CD8-positive, alpha-beta memory T cell (primary cell): Measurements from ENCODE around the gene CIITA. TPM values are rescaled to one million over a fixed set of nuclear protein-coding genes. Genes with fewer than 3 reads are reported as not detected.

Experiments used
- CTCF ChIA-PET: fragments of 350-600 bp; sonication (Branson Sonifier 250); formaldehyde crosslinking; loops from one replicate; lab custom pipeline; 2021; ENCODE audit warnings: antibody characterized with exemption; lab: Charles Lee
- POLR2A ChIA-PET: fragments of 350-600 bp; sonication (Branson Sonifier 250); formaldehyde crosslinking; loops from one replicate; lab custom pipeline; 2021; ENCODE audit warnings: antibody characterized with exemption; lab: Charles Lee
- DNase-seq, 5 donors: peaks; one replicate each; pipeline versions ENCODE4 v3.0.0 to v3.0.0-alpha.2; 2020 to 2022; ENCODE audit warnings: mixed read lengths in 1 of 5
- H3K27ac ChIP-seq: one replicate; pipeline ENCODE4 v1.7.0; 2013; ENCODE audit warnings: low read depth, mild to moderate bottlenecking, low read length, moderate library complexity
- H3K27me3 ChIP-seq: 2 replicates; pipeline ENCODE4 v1.7.0; 2013; ENCODE audit warnings: low read length, mild to moderate bottlenecking; ENCODE audit not compliant: insufficient read depth, poor library complexity, severe bottlenecking
- H3K36me3 ChIP-seq: 2 replicates; pipeline ENCODE4 v1.7.0; 2013; ENCODE audit warnings: mild to moderate bottlenecking, low read length, moderate library complexity; ENCODE audit not compliant: insufficient read depth
- H3K4me1 ChIP-seq: 2 replicates; pipeline ENCODE4 v1.7.0; 2013; ENCODE audit warnings: mild to moderate bottlenecking, low read length, moderate library complexity; ENCODE audit not compliant: insufficient read depth
- H3K4me3 ChIP-seq: 2 replicates; pipeline ENCODE4 v1.7.0; 2013; ENCODE audit warnings: mild to moderate bottlenecking, low read length
- H3K9me3 ChIP-seq: 2 replicates; pipeline ENCODE4 v1.7.0; 2013; ENCODE audit warnings: mild to moderate bottlenecking, low read length
- H3K27ac Mint-ChIP-seq, 8 donors: one replicate each; pipeline ENCODE4 v1.8.0; 2020 to 2021; ENCODE audit warnings: mixed read lengths in 8 of 8, mild to moderate bottlenecking in 6 of 8, inconsistent platforms in 3 of 8, moderate library complexity in 3 of 8
- H3K27me3 Mint-ChIP-seq, 2 donors: one replicate each; pipeline ENCODE4 v1.8.0; 2020 to 2021; ENCODE audit warnings: mixed read lengths in 2 of 2, mild to moderate bottlenecking in 1 of 2, moderate library complexity in 1 of 2
- H3K36me3 Mint-ChIP-seq, 3 donors: one replicate each; pipeline ENCODE4 v1.8.0; 2020 to 2021; ENCODE audit warnings: mixed read lengths in 3 of 3, inconsistent platforms in 1 of 3, mild to moderate bottlenecking in 1 of 3
- H3K4me1 Mint-ChIP-seq, 3 donors: one replicate each; pipeline ENCODE4 v1.8.0; 2020 to 2021; ENCODE audit warnings: mixed read lengths in 3 of 3, inconsistent platforms in 1 of 3, mild to moderate bottlenecking in 1 of 3
- H3K4me3 Mint-ChIP-seq, 7 donors: one replicate each; pipeline ENCODE4 v1.8.0; 2020 to 2021; ENCODE audit warnings: mixed read lengths in 7 of 7, mild to moderate bottlenecking in 6 of 7, moderate library complexity in 4 of 7, inconsistent platforms in 2 of 7
- H3K9me3 Mint-ChIP-seq, 5 donors: one replicate each; pipeline ENCODE4 v1.8.0; 2020 to 2022; ENCODE audit warnings: mixed read lengths in 5 of 5, mild to moderate bottlenecking in 3 of 5, moderate library complexity in 2 of 5, inconsistent platforms in 1 of 5
- polyA plus RNA-seq: library from polyadenylated mRNA; unstranded; fragments of 300-500 nt; fragmentation: Illumina TruSeq; gene quantifications from one replicate; pipeline ENCODE4 v1.2.3, GENCODE V29; 2021
- total RNA-seq, 2 experiments: library from RNA; stranded (reverse); gene quantifications; one replicate each; pipeline ENCODE4 v1.2.3, GENCODE V29; 2021

Gene CIITA
- total and polyA plus RNA-seq, 3 experiments from 2014 or later = 2.8 to 11.9 (median 11.9) TPM

- Mint-ChIP-seq H3K4me3 (peak overlapping the region in 3 of 7 donors; percentile 33 to 46 (median 36)), H3K27ac (peak overlapping the region in 2 of 8 donors; percentile 70 to 71), H3K4me1 (peaks cover 44 to 52% (median 52%) of the 10 kb centered on the region in 3 donors), H3K36me3 (no peaks in the 10 kb centered on the region), H3K27me3 (peaks cover 0 to 10% of the 10 kb centered on the region in 2 donors), H3K9me3 (no peaks in the 10 kb centered on the region)
- Histone ChIP-seq H3K4me1 (peaks cover 26% of the 10 kb centered on the region), H3K4me3 (no peak overlapping the region), H3K36me3 (no peaks in the 10 kb centered on the region), H3K27ac (no peak overlapping the region), H3K27me3 (no peaks in the 10 kb centered on the region), H3K9me3 (no peaks in the 10 kb centered on the region)
- no peak for DNase-seq
- ChIA-PET CTCF (no interaction called here), POLR2A (no interaction called here)
Observed at GRCh38 chr16:10870137-10870776, 6.7 kb upstream of the CIITA start.

DNA sequence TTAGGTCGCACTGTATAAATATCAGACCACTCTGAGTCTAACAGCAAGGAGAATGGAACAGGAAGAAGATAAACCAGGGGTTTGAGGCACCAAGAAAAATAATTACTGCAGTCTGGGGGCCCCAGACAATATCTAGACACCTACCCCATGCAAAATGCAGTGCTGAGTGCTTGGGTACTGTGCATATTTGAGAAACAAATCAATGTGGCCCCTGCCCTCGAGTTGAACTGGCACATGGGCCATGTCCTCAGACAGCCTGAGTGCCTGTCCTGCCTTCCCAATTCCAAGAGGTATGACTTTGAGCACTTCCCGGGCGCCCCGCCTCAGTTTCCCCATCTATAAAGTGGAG, 6.2 kb upstream of the CIITA start:
- peaks cover 0 to 10% of the 10 kb centered on the region in 2 donors for H3K27me3 Mint-ChIP-seq
- CTCF ChIA-PET = no interaction called here
- H3K4me3 Mint-ChIP-seq = peak overlapping the region in 6 of 7 donors; percentile 19 to 64 (median 39)

GRCh38 chr16:10871157-10871991, 5.6 kb upstream of the CIITA start:
- Mint-ChIP-seq H3K36me3 (no peaks in the 10 kb centered on the region), H3K4me1 (peaks cover 51 to 61% (median 61%) of the 10 kb centered on the region in 3 donors), H3K9me3 (no peaks in the 10 kb centered on the region), H3K4me3 (peak overlapping the region in 6 of 7 donors; percentile 20 to 64 (median 34)), H3K27me3 (peaks cover 0 to 10% of the 10 kb centered on the region in 2 donors), H3K27ac (peak overlapping the region; percentile 4 to 93 (median 42))
- peak in 2 of 5 donors; percentile 18 to 71 for DNase-seq
- no peaks in the 10 kb centered on the region for H3K27me3 ChIP-seq
- H3K9me3 ChIP-seq = no peaks in the 10 kb centered on the region
- peaks cover 31% of the 10 kb centered on the region for H3K4me1 ChIP-seq
- H3K36me3 ChIP-seq = no peaks in the 10 kb centered on the region
- CTCF ChIA-PET = no interaction called here
- POLR2A ChIA-PET = no interaction called here
- H3K27ac ChIP-seq = no peak overlapping the region
- H3K4me3 ChIP-seq = no peak overlapping the region

More for the DNA sequence above, 6.2 kb upstream of the CIITA start:
- Histone ChIP-seq H3K4me3 (no peak overlapping the region), H3K4me1 (peaks cover 31% of the 10 kb centered on the region), H3K9me3 (no peaks in the 10 kb centered on the region), H3K27me3 (no peaks in the 10 kb centered on the region), H3K27ac (no peak overlapping the region), H3K36me3 (no peaks in the 10 kb centered on the region)
- H3K27ac Mint-ChIP-seq = peak overlapping the region in 6 of 8 donors; percentile 4 to 71 (median 44)
- peaks cover 47 to 57% (median 57%) of the 10 kb centered on the region in 3 donors for H3K4me1 Mint-ChIP-seq
- POLR2A ChIA-PET = no interaction called here
- DNase-seq = no peak
- H3K36me3 Mint-ChIP-seq = no peaks in the 10 kb centered on the region
- no peaks in the 10 kb centered on the region for H3K9me3 Mint-ChIP-seq

GRCh38 chr16:10876315-10876714, 687 bp upstream of the CIITA start:
- Histone ChIP-seq H3K36me3 (no peaks in the 10 kb centered on the region), H3K27me3 (no peaks in the 10 kb centered on the region), H3K4me3 (no peak overlapping the region), H3K27ac (peak overlapping the region; percentile 21), H3K4me1 (peaks cover 38% of the 10 kb centered on the region), H3K9me3 (no peaks in the 10 kb centered on the region)
- H3K9me3 Mint-ChIP-seq = no peaks in the 10 kb centered on the region
- peak overlapping the region; percentile 37 to 97 (median 78) for H3K27ac Mint-ChIP-seq
- H3K4me1 Mint-ChIP-seq = peaks cover 60 to 71% (median 64%) of the 10 kb centered on the region in 3 donors
- H3K27me3 Mint-ChIP-seq = peaks cover 0 to 11% of the 10 kb centered on the region in 2 donors
- no peak for DNase-seq
- H3K36me3 Mint-ChIP-seq = peaks cover 0 to 4% (median 0%) of the 10 kb centered on the region in 3 donors
- ChIA-PET POLR2A (interaction anchor here (0.5 to 1.3 kb wide), 2 partner anchors 62 to 136 kb away, joined by 3 to 6 read pairs; no protein-coding TSS in a partner anchor), CTCF (interaction anchor here (0.9 kb wide), 1 partner anchor 48 kb away, joined by 3 read pairs; no protein-coding TSS in a partner anchor)
- peak overlapping the region; percentile 86 to 98 (median 94) for H3K4me3 Mint-ChIP-seq

DNA sequence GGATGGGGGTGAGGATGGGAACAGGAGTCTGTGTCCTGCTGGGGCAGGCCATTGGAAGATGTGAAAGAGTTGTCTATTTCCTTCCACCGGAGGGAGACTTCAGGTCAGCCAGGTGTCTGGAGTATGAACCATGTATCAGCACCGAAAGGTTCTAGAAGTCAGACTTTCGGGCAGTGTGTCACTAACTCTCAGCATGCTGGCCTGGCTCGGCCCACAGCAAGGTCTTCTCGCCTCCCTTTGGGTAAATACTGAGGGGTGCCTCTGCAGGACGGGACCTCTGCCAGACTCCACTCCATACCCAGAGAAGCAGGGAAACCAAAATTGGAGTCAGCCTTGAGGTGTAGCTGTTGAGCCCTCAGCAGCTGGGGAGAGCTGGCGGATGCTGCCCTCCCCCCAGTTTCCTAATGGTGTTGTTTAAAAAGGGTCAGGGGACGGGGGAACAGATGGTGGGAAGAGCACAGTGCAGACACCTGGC, 507 bp downstream of the CIITA start:
- Histone ChIP-seq H3K4me3 (peak overlapping the region; percentile 65), H3K27me3 (no peaks in the 10 kb centered on the region), H3K4me1 (peaks cover 37% of the 10 kb centered on the region), H3K27ac (peak overlapping the region; percentile 13), H3K36me3 (no peaks in the 10 kb centered on the region), H3K9me3 (no peaks in the 10 kb centered on the region)
- peaks cover 0 to 11% of the 10 kb centered on the region in 2 donors for H3K27me3 Mint-ChIP-seq
- no peaks in the 10 kb centered on the region for H3K9me3 Mint-ChIP-seq
- H3K27ac Mint-ChIP-seq = peak overlapping the region; percentile 37 to 97 (median 78)
- peaks cover 0 to 4% (median 0%) of the 10 kb centered on the region in 3 donors for H3K36me3 Mint-ChIP-seq
- H3K4me3 Mint-ChIP-seq = peak overlapping the region; percentile 86 to 98 (median 94)
- H3K4me1 Mint-ChIP-seq = peaks cover 58 to 73% (median 65%) of the 10 kb centered on the region in 3 donors
- ChIA-PET POLR2A (interaction anchor here (1.3 to 1.8 kb wide), 2 partner anchors 9 to 137 kb away, joined by 3 to 4 read pairs; no protein-coding TSS in a partner anchor), CTCF (interaction anchor here (0.8 to 1.4 kb wide), 4 partner anchors 9 to 41 kb away, joined by 3 to 4 read pairs (median 4); no protein-coding TSS in a partner anchor)
- no peak for DNase-seq

GRCh38 chr16:10878328-10878643, 1.3 kb downstream of the CIITA start:
- no peak for DNase-seq
- H3K4me3 Mint-ChIP-seq = peak overlapping the region; percentile 86 to 98 (median 94)
- no peaks in the 10 kb centered on the region for H3K9me3 Mint-ChIP-seq
- Histone ChIP-seq H3K4me1 (peaks cover 37% of the 10 kb centered on the region), H3K27me3 (no peaks in the 10 kb centered on the region), H3K4me3 (peak overlapping the region; percentile 65), H3K9me3 (no peaks in the 10 kb centered on the region), H3K27ac (no peak overlapping the region), H3K36me3 (no peaks in the 10 kb centered on the region)
- CTCF ChIA-PET = interaction anchor here (0.6 to 1.4 kb wide), 5 partner anchors 10 to 368 kb away, joined by 3 to 5 read pairs (median 4); no protein-coding TSS in a partner anchor
- peak overlapping the region in 5 of 8 donors; percentile 68 to 97 (median 74) for H3K27ac Mint-ChIP-seq
- H3K27me3 Mint-ChIP-seq = peaks cover 0 to 11% of the 10 kb centered on the region in 2 donors
- POLR2A ChIA-PET = interaction anchor here (0.6 to 1.8 kb wide), 3 partner anchors 9 to 1787 kb away, joined by 3 to 9 read pairs (median 4); partner anchors contain the start of gene HAPSTR1
- peaks cover 0 to 4% (median 0%) of the 10 kb centered on the region in 3 donors for H3K36me3 Mint-ChIP-seq
- H3K4me1 Mint-ChIP-seq = peaks cover 58 to 73% (median 65%) of the 10 kb centered on the region in 3 donors

DNA sequence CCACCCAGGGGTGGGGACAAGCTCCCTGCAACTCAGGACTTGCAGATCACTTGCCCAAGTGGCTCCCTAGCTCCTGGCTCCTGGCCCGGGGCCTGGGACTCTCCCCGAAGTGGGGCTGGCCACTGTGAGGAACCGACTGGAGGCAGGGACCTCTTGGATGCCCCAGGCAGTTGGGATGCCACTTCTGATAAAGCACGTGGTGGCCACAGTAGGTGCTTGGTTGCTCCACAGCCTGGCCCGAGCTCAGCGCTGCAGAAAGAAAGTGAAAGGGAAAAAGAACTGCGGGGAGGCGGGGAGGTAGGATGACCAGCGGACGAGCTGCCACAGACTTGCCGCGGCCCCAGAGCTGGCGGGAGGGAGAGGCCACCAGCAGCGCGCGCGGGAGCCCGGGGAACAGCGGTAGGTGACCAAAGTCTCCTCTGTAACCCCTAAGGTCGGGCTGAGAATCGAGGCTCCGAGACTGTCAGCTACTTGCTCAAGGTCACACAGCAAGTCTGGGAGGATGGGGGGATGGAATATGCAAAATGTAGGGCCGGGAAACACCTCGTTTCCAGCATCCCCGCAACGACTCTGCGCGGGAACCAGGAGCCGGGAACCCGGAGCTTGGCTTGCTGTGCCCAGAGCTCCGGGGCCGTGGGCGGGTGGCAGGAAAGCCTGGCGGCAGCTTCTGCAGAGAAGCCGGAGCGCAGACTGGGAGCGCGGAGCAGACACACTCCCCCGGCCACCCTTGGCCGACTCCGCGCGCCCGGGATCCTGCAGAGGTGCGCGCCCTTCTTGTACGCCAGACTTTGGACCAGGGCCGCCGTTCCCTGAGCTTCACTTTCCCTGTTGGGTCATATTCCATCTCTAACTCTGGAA, 1.9 kb downstream of the CIITA start:
- peak overlapping the region; percentile 65 for H3K4me3 ChIP-seq
- Mint-ChIP-seq H3K4me1 (peaks cover 58 to 73% (median 65%) of the 10 kb centered on the region in 3 donors), H3K27ac (peak overlapping the region in 6 of 8 donors; percentile 52 to 97 (median 74)), H3K27me3 (peaks cover 0 to 13% of the 10 kb centered on the region in 2 donors), H3K36me3 (peaks cover 0 to 4% (median 0%) of the 10 kb centered on the region in 3 donors), H3K9me3 (no peaks in the 10 kb centered on the region), H3K4me3 (peak overlapping the region; percentile 86 to 98 (median 94))
- H3K27me3 ChIP-seq = no peaks in the 10 kb centered on the region
- no peaks in the 10 kb centered on the region for H3K9me3 ChIP-seq
- ChIA-PET POLR2A (interaction anchor here (0.6 to 1.0 kb wide), 2 partner anchors 141 to 1788 kb away, joined by 3 to 9 read pairs; partner anchors contain the start of gene HAPSTR1), CTCF (interaction anchor here (0.6 to 1.2 kb wide), 5 partner anchors 10 to 369 kb away, joined by 3 to 5 read pairs (median 4); no protein-coding TSS in a partner anchor)
- DNase-seq = no peak
- no peaks in the 10 kb centered on the region for H3K36me3 ChIP-seq
- peak overlapping the region; percentile 40 for H3K27ac ChIP-seq
- H3K4me1 ChIP-seq = peaks cover 37% of the 10 kb centered on the region
